Transverse colon (tissue), 4 donors: ENCODE data around the gene RBM47. TPM values are rescaled to one million over a fixed set of nuclear protein-coding genes. Genes with fewer than 3 reads are reported as not detected.

Experiments
- DNase-seq: peaks from one replicate; pipeline ENCODE4 v3.0.0-alpha.2; 2019
- H3K27ac ChIP-seq, 4 donors: fragments of 200-600 bp; sonication (generic); 2 replicates each; pipeline ENCODE4 v1.5.1; 2016 to 2018; ENCODE audit warnings: inconsistent platforms in 4 of 4
- H3K27me3 ChIP-seq: fragments of 200-600 bp; sonication (generic); 2 replicates; pipeline ENCODE4 v1.5.1; 2017; ENCODE audit warnings: inconsistent platforms
- H3K36me3 ChIP-seq, 4 donors: fragments of 200-600 bp; sonication (generic); 2 replicates each; pipeline ENCODE4 v1.5.1; 2017 to 2019; ENCODE audit warnings: inconsistent platforms in 4 of 4
- H3K4me1 ChIP-seq, 4 donors: fragments of 200-600 bp; sonication (generic); 2 replicates each; pipeline ENCODE4 v1.5.1; 2017 to 2020; ENCODE audit warnings: inconsistent platforms in 4 of 4
- H3K4me3 ChIP-seq, 4 donors: fragments of 200-600 bp; sonication (generic); 1 replicate in 1 of 4; 2 replicates in 3 of 4; pipeline versions ENCODE4 v1.5.1 to v1.6.1; 2017 to 2019; ENCODE audit warnings: inconsistent platforms in 4 of 4
- H3K9me3 ChIP-seq, 2 donors: fragments of 200-600 bp; sonication (generic); 2 replicates each; pipeline ENCODE4 v1.5.1; 2017 to 2019; ENCODE audit warnings: inconsistent platforms in 2 of 2
- EP300 ChIP-seq: sonication (generic); formaldehyde crosslinking; IDR thresholded peaks from one replicate; pipeline ENCODE4 v1.6.1; 2017; ENCODE audit warnings: antibody characterized with exemption, low read depth
- POLR2A ChIP-seq: fragments of 450-650 bp; IDR thresholded peaks from one replicate; pipeline ENCODE4 v1.6.1; 2016; ENCODE audit warnings: antibody characterized with exemption, mild to moderate bottlenecking, moderate library complexity
- POLR2AphosphoS5 ChIP-seq, 3 donors: sonication (generic); formaldehyde crosslinking; IDR thresholded peaks; one replicate each; pipeline ENCODE4 v1.6.1; 2016; ENCODE audit warnings: antibody characterized with exemption in 3 of 3
- WGBS, 2 donors: methylation state at CpG; one replicate each; pipeline ENCODE4 v1.1.5; 2018; ENCODE audit warnings: low coverage in 1 of 2; 5-methylcytosine and 5-hydroxymethylcytosine counted together
- in situ Hi-C, 4 donors: fragments of 200-750 bp; cut with MboI; loops; one replicate each; pipeline versions ENCODE4 v1.15.0 to v1.15.1; 2017; ENCODE audit warnings: low sequenced_read_pairs in 3 of 4, low pct_ligation_motif_present in 1 of 4, low pct_unique_long_range_greater_than_20kb in 1 of 4
- intact Hi-C: fragments of 100-400 bp; cut with DNase I; formaldehyde crosslinking; loops from one replicate; pipeline ENCODE4 v1.15.1; 2023; ENCODE audit warnings: low total_unique reads
- total RNA-seq, 4 donors: library from RNA; depleted of rRNA; stranded (reverse); fragments of >200 nt; gene quantifications; one replicate each; pipeline ENCODE4 v1.1.0, GENCODE V29; 2016
- TF ChIP-seq, protein P1 (sequence below), 5 experiments: fragments of 200-600 bp in 3 of 5; fragments of 450-650 bp in 2 of 5; sonication (generic) in 3 of 5; IDR thresholded peaks; 1 replicate in 2 of 5; 2 replicates in 3 of 5; pipeline ENCODE4 v1.5.1; 2016 to 2017; ENCODE audit warnings: antibody characterized with exemption in 5 of 5, inconsistent platforms in 3 of 5, mild to moderate bottlenecking in 2 of 5, moderate library complexity in 1 of 5

RBM47 gene
- total RNA-seq, 4 donors from 2014 or later = 273 to 667 (median 572) TPM

DNA sequence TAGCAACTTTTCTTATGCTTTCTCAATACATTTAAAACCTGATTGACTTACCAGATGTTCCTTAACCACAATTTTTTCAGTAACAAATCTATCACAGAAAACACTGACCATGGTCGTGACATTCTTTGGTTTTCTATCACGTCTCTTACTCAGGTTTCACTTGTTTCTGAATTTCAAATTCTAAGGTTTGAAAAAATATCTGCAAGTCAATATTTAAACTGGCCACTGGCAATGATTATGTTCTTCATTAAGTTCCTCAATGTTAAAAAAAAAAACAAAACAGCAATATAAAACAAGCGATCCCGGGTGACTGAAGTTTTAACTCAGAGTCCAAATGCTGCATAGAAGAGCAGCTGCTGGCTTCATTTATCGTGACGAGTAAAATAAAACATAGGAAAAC is 128.9 kb downstream of the RBM47 start:
- 52 to 53% methylated on average over 6 of the region's 6 CpGs for WGBS, 2 donors
- no peaks in the 10 kb centered on the region for H3K27me3 ChIP-seq
- H3K4me3 ChIP-seq = no peak overlapping the region
- H3K27ac ChIP-seq = no peak overlapping the region
- DNase-seq = no peak
- no peaks in the 10 kb centered on the region for H3K9me3 ChIP-seq
- H3K4me1 ChIP-seq = peaks cover 0 to 34% (median 8%) of the 10 kb centered on the region in 4 donors
- H3K36me3 ChIP-seq = no peaks in the 10 kb centered on the region
- TF ChIP-seq POLR2AphosphoS5 (IDR thresholded peaks at IDR 0.05) (no peak), POLR2A (no peak), EP300 (no peak)
- TF ChIP-seq, protein P1, sequence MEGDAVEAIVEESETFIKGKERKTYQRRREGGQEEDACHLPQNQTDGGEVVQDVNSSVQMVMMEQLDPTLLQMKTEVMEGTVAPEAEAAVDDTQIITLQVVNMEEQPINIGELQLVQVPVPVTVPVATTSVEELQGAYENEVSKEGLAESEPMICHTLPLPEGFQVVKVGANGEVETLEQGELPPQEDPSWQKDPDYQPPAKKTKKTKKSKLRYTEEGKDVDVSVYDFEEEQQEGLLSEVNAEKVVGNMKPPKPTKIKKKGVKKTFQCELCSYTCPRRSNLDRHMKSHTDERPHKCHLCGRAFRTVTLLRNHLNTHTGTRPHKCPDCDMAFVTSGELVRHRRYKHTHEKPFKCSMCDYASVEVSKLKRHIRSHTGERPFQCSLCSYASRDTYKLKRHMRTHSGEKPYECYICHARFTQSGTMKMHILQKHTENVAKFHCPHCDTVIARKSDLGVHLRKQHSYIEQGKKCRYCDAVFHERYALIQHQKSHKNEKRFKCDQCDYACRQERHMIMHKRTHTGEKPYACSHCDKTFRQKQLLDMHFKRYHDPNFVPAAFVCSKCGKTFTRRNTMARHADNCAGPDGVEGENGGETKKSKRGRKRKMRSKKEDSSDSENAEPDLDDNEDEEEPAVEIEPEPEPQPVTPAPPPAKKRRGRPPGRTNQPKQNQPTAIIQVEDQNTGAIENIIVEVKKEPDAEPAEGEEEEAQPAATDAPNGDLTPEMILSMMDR (IDR thresholded peaks at IDR 0.05) = no peak
- in situ Hi-C loops (no loop called here), intact Hi-C loops (no loop called here)

DNA sequence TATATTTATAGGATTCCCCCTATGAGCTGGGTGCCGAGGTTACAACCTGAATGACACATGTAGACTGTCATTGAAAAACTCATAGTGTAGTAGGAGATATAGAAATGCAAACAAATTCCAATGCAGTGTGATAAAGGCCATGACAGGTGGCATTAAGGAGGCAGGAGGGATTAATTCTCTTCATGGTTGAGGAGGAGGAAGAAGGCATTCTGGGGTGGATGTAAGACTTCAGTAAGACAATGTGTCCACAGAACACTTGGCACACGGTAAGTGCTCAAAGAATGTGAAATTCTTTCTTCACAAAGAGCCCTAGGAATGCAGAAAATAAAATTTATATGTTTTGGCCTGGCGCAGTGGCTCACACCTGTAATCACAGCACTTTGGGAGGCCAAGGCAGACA is 136.5 kb downstream of the RBM47 start:
- intact Hi-C loops = no loop called here
- no peaks in the 10 kb centered on the region for H3K36me3 ChIP-seq
- no peak for DNase-seq
- 68 to 75% methylated on average over 2 to 3 of the region's 3 CpGs for WGBS, 2 donors
- no peaks in the 10 kb centered on the region for H3K27me3 ChIP-seq
- in situ Hi-C loops = no loop called here
- no peak overlapping the region for H3K4me3 ChIP-seq
- H3K27ac ChIP-seq = peak overlapping the region in 1 of 4 donors; percentile 55
- H3K9me3 ChIP-seq = no peaks in the 10 kb centered on the region
- TF ChIP-seq EP300 (no peak), POLR2AphosphoS5 (IDR thresholded peaks at IDR 0.05) (no peak), POLR2A (no peak)
- TF ChIP-seq, protein P1 (IDR thresholded peaks at IDR 0.05) = no peak
- peaks cover 0 to 63% (median 16%) of the 10 kb centered on the region in 4 donors for H3K4me1 ChIP-seq

DNA sequence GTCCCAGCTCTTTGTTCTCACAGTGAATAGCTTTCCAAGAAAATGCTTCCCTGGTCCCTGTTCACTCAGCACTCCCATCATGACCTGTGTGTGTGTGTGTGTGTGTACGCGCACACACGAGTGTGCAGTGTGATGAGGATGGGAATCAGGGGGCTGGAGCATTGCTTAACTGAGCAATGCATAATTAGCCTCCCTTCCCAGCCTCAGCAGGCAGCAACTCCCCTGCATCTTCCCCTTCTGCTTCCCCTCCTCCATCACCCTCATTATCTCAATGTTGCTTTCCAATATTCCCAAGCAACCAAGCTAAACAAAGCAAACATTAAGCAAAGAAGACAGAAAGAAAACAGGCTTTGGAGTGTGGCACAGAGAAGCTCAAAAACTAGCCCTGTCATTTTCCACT is 137.0 kb downstream of the RBM47 start:
- no peak for DNase-seq
- in situ Hi-C loops (no loop called here), intact Hi-C loops (no loop called here)
- 74 to 76% methylated on average over 3 of the region's 3 CpGs for WGBS, 2 donors
- peak overlapping the region in 3 of 4 donors; percentile 31 to 55 (median 44) for H3K27ac ChIP-seq
- no peaks in the 10 kb centered on the region for H3K9me3 ChIP-seq
- TF ChIP-seq EP300 = no peak
- TF ChIP-seq POLR2A = no peak
- no peak for TF ChIP-seq POLR2AphosphoS5 (IDR thresholded peaks at IDR 0.05)
- TF ChIP-seq, protein P1 (IDR thresholded peaks at IDR 0.05) = no peak
- H3K27me3 ChIP-seq = no peaks in the 10 kb centered on the region
- H3K4me1 ChIP-seq = peaks cover 0 to 65% (median 16%) of the 10 kb centered on the region in 4 donors
- no peaks in the 10 kb centered on the region for H3K36me3 ChIP-seq
- H3K4me3 ChIP-seq = no peak overlapping the region

DNA sequence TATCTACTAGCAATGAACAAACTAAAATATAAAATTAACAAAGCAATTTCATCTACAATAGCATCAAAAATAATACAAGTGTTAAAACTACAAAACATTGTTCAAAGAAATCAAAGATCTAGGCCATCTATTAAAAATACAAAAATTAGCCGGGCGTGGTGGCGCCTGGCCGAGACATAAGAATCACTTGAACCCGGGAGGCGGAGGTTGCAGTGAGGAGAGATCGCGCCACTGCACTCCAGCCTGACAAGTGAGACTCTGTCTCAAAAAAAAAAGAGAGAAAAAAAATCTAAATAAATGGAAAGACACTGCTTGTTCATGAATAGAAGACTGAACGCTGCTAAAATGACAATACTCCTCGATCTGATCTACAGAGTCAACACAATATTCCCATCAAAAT is 139.2 kb downstream of the RBM47 start:
- no peak overlapping the region for H3K4me3 ChIP-seq
- no peaks in the 10 kb centered on the region for H3K9me3 ChIP-seq
- H3K27ac ChIP-seq = no peak overlapping the region
- WGBS, 2 donors = 65 to 85% methylated on average over 2 to 10 of the region's 10 CpGs
- H3K36me3 ChIP-seq = no peaks in the 10 kb centered on the region
- no peaks in the 10 kb centered on the region for H3K27me3 ChIP-seq
- H3K4me1 ChIP-seq = peaks cover 0 to 81% (median 17%) of the 10 kb centered on the region in 4 donors
- DNase-seq = no peak
- TF ChIP-seq EP300 = no peak
- TF ChIP-seq, protein P1 (IDR thresholded peaks at IDR 0.05) = no peak
- no peak for TF ChIP-seq POLR2AphosphoS5 (IDR thresholded peaks at IDR 0.05)
- TF ChIP-seq POLR2A = no peak
- intact Hi-C loops (no loop called here), in situ Hi-C loops (no loop called here)
